GM12878 (cell line): ENCODE results near the gene RCBTB2.

Experiments used
- BMI1 ChIP-seq: fragments of 450-650 bp; IDR thresholded peaks from 2 replicates; pipeline ENCODE4 v1.6.1; 2016; ENCODE audit warnings: mild to moderate bottlenecking, moderate library complexity, borderline replicate concordance
- CEBPB ChIP-seq, 2 experiments: fragments of 150-350 bp in 1 of 2; IDR thresholded peaks; 2 replicates each; pipeline ENCODE4 v1.6.1; 2012 to 2014; ENCODE audit warnings: low read depth in 2 of 2, low read length in 2 of 2, borderline replicate concordance in 1 of 2, inconsistent platforms in 1 of 2
- CTCF ChIP-seq, 3 experiments: IDR thresholded peaks in 2 of 3; conservative IDR thresholded peaks in 1 of 3; 2 replicates each; pipeline ENCODE4 v1.5.1; 2011; ENCODE audit warnings: low read depth in 3 of 3, low read length in 3 of 3, mild to moderate bottlenecking in 3 of 3, control low read depth in 2 of 3, moderate library complexity in 2 of 3, inconsistent platforms in 1 of 3, mixed read lengths in 1 of 3; ENCODE audit not compliant: control insufficient read depth in 2 of 3, insufficient read depth in 1 of 3; ENCODE audit errors: extremely low read depth in 1 of 3
- EZH2 ChIP-seq: IDR thresholded peaks from 2 replicates; pipeline ENCODE4 v1.6.1; 2012; ENCODE audit warnings: low read depth, mild to moderate bottlenecking, control low read depth, inconsistent platforms, low read length, borderline replicate concordance; ENCODE audit not compliant: control insufficient read depth
- FOXM1 ChIP-seq: IDR thresholded peaks from 2 replicates; pipeline ENCODE4 v1.6.1; 2012; ENCODE audit warnings: low read depth, mild to moderate bottlenecking, inconsistent platforms, low read length, moderate library complexity
- MAX ChIP-seq: IDR thresholded peaks from 2 replicates; pipeline ENCODE4 v1.6.1; 2012; ENCODE audit warnings: low read depth, low read length, improper control_type of control experiment
- MXI1 ChIP-seq: fragments of 150-350 bp; IDR thresholded peaks from 2 replicates; pipeline ENCODE4 v1.6.1; 2011; ENCODE audit warnings: low read depth, mild to moderate bottlenecking, inconsistent platforms, low read length, improper control_type of control experiment
- NFYB ChIP-seq: IDR thresholded peaks from 2 replicates; pipeline ENCODE4 v1.6.1; 2011; ENCODE audit warnings: low read depth, mild to moderate bottlenecking, low read length, improper control_type of control experiment, moderate library complexity; ENCODE audit not compliant: insufficient read depth
- POLR2A ChIP-seq: IDR thresholded peaks from 2 replicates; pipeline ENCODE4 v1.6.1; 2011; ENCODE audit warnings: low read depth, mild to moderate bottlenecking, low read length
- POLR2AphosphoS2 ChIP-seq: IDR thresholded peaks from 2 replicates; pipeline ENCODE4 v1.6.1; 2011; ENCODE audit warnings: low read depth, mild to moderate bottlenecking, low read length, improper control_type of control experiment, moderate library complexity
- POLR2AphosphoS5 ChIP-seq: IDR thresholded peaks from 2 replicates; pipeline ENCODE4 v1.6.1; 2011; ENCODE audit warnings: mild to moderate bottlenecking, low read length, inconsistent platforms
- RAD21 ChIP-seq: IDR thresholded peaks from 2 replicates; pipeline ENCODE4 v1.6.1; 2011; ENCODE audit warnings: mild to moderate bottlenecking, low read depth, low read length, moderate library complexity; ENCODE audit not compliant: insufficient read depth
- TCF12 ChIP-seq: IDR thresholded peaks from 2 replicates; pipeline ENCODE4 v1.6.1; 2011; ENCODE audit warnings: low read depth, mild to moderate bottlenecking, low read length

GRCh38 chr13:48582084-48582483 lies 49.2 kb upstream of the RCBTB2 start:
- TF ChIP-seq CEBPB (IDR thresholded peaks at IDR 0.05; ENCODE audit: borderline replicate concordance in 1 of 2, low read depth in 2 of 2, low read length in 2 of 2) (no peak), BMI1 (no peak), EZH2 (no peak), CTCF (IDR thresholded peaks at IDR 0.05 in 2 of 3, conservative IDR thresholded peaks at IDR 0.05 in 1 of 3; ENCODE audit: control insufficient read depth in 2 of 3, extremely low read depth in 1 of 3, insufficient read depth in 1 of 3, low read depth in 3 of 3, low read length in 3 of 3) (no peak), NFYB (no peak), FOXM1 (no peak), TCF12 (no peak), POLR2A (no peak), RAD21 (no peak), MAX (no peak), POLR2AphosphoS5 (no peak), MXI1 (no peak), POLR2AphosphoS2 (no peak)
